GM13977 (cell line): ENCODE measurements around the gene PRSS57.

ENCODE experiments used
- DNase-seq: peaks from one replicate; pipeline ENCODE4 v3.0.0; 2012; ENCODE audit warnings: low spot score
- CTCF ChIP-seq: IDR thresholded peaks from 2 replicates; pipeline ENCODE4 v1.5.1; 2012; ENCODE audit warnings: mild to moderate bottlenecking, control low read depth; ENCODE audit not compliant: insufficient read depth; ENCODE audit errors: extremely low read depth, missing control alignments
- in situ Hi-C: fragments of 300-500 bp; cut with MboI; formaldehyde crosslinking; loops from one replicate; pipeline ENCODE4 v1.12.0; 2022; ENCODE audit warnings: low sequenced_read_pairs, low pct_unique_long_range_greater_than_20kb, mixed read lengths, inconsistent platforms; ENCODE audit not compliant: unreplicated experiment

PRSS57 gene

DNA sequence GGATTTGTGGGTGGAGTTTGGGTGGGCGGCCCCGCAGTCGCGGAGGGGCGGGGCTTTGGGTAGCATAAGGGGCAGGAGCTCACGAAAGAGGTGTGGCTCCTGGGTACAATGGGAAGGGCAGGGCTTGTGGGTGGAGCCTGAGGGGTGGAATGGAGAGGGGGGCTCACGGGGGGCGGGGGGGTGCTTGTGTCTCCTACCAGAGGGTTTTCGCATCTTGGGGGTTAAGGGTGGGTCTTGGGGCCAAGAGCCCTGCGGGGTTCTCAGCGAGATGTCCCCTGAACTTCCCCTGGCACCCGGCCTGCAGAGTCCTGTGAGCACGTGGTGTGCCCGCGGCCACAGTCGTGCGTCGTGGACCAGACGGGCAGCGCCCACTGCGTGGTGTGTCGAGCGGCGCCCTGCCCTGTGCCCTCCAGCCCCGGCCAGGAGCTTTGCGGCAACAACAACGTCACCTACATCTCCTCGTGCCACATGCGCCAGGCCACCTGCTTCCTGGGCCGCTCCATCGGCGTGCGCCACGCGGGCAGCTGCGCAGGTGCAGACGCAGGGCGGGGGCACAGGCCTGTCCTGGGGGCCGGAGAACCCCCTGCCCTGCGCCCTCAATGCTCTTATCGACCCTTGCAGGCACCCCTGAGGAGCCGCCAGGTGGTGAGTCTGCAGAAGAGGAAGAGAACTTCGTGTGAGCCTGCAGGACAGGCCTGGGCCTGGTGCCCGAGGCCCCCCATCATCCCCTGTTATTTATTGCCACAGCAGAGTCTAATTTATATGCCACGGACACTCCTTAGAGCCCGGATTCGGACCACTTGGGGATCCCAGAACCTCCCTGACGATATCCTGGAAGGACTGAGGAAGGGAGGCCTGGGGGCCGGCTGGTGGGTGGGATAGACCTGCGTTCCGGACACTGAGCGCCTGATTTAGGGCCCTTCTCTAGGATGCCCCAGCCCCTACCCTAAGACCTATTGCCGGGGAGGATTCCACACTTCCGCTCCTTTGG lies 13.9 kb downstream of the PRSS57 start:
- TF ChIP-seq CTCF = no peak
- in situ Hi-C loops = no loop called here
- DNase-seq = peak; percentile 97

DNA sequence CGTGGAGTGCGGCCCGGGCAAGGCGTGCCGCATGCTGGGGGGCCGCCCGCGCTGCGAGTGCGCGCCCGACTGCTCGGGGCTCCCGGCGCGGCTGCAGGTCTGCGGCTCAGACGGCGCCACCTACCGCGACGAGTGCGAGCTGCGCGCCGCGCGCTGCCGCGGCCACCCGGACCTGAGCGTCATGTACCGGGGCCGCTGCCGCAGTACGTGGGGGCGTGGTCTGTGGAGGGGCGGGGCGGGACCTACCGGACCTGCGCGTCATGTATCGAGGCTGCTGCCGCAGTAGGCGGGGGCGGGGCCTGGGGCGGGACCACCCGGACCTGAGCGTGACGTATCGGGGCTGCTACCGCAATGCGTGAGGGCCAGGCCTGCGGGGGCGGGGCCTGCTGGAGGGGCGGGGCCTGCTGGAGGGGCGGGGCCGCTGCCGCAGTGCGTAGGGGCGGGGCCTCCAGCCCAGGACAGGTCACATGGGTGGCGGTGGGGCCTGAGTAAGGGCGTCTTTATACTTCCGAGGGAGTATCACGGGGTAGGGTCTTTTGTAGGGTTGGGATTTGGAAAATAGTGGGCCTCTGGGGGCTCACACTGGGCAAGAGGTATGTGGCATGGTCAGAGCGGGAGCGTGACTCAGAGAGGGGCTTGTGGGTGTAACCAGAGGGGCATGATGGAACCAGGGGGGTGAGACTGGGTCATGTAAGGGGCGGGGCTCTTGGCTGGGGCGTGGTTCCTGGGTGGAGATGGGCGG lies 14.8 kb downstream of the PRSS57 start:
- in situ Hi-C loops = no loop called here
- TF ChIP-seq CTCF = peak; percentile 66
- peak; percentile 100 for DNase-seq

GRCh38 chr19:679418-680286 lies 15.6 kb downstream of the PRSS57 start:
- in situ Hi-C loops = no loop called here
- peak; percentile 74 for DNase-seq
- TF ChIP-seq CTCF = no peak

DNA sequence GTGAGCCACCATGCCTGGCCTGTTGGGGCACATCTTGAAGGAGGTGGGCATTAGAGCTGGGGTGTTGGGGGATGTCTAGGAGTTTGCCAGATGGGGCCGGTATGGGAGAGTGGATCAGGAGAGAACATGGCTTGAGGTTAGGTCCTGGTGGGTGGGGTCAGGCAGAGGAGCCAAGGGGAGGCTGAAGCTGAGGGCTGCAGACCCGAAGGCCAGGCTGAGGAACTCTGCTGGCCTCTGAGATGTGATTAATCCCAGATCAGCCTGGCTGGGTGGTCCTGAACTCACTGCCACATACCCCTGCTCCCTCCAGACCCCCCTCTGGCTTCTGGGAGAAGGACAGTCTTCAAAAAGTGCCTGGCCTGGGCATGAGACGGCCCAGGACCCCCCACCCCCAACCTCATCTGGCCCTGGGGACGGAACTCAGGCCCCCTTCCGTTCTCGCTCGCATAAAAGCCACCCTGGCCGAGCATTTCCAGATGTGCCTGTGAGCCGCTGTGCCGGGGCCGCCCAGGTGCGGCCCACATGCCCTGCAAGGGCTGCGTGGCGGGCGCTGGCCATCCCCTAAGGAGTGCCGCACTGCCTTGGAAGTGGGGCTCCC lies 16.4 kb downstream of the PRSS57 start:
- DNase-seq = no peak
- in situ Hi-C loops = no loop called here
- no peak for TF ChIP-seq CTCF

GRCh38 chr19:677601-678436 lies 17.4 kb downstream of the PRSS57 start:
- DNase-seq = no peak
- in situ Hi-C loops = no loop called here
- TF ChIP-seq CTCF = no peak
